ENCODE measurements around the gene CDK6. TPM values are rescaled to one million over a fixed set of nuclear protein-coding genes. Genes with fewer than 3 reads are reported as not detected.
A peak's percentile ranks its signal among the peaks of the same experiment; 100 is the strongest.

Gene CDK6
- total and polyA plus RNA-seq, 10 donors = 0.91 to 37.8 (median 25.5) TPM

DNA sequence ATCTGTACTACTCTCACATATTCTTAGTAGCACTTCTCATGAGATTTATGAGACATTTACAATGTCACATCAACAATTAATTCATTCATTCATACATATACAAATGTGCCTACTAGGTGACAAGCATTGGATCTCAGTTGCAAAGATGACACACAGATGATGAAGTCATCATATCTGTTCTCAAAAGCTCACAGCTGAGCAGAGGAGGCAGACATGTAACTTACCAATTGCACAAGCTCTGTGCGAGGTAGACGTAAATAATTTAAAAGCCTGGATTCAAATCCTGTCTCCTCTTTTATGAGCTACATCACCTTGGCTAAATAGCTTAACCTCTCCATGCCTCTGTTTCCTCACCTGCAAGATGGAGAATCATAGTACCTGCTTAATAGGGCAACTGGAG is 136.8 kb downstream of the CDK6 start:
- intact Hi-C loops (cut with DNase I; ENCODE audit: low total_unique reads) = loop anchor here (10.0 kb wide), 1 partner anchor 135 kb away; the partner anchor contains the start of gene CDK6
- 67 to 91% (median 84%) methylated on average over 2 of the region's 2 CpGs for WGBS, 5 donors
- H3K4me1 ChIP-seq = peaks cover 0 to 27% (median 0%) of the 10 kb centered on the region in 6 donors
- no peak overlapping the region for H3K4me3 ChIP-seq
- TF ChIP-seq POLR2A (IDR thresholded peaks at IDR 0.05) = no peak
- TF ChIP-seq, protein P1, sequence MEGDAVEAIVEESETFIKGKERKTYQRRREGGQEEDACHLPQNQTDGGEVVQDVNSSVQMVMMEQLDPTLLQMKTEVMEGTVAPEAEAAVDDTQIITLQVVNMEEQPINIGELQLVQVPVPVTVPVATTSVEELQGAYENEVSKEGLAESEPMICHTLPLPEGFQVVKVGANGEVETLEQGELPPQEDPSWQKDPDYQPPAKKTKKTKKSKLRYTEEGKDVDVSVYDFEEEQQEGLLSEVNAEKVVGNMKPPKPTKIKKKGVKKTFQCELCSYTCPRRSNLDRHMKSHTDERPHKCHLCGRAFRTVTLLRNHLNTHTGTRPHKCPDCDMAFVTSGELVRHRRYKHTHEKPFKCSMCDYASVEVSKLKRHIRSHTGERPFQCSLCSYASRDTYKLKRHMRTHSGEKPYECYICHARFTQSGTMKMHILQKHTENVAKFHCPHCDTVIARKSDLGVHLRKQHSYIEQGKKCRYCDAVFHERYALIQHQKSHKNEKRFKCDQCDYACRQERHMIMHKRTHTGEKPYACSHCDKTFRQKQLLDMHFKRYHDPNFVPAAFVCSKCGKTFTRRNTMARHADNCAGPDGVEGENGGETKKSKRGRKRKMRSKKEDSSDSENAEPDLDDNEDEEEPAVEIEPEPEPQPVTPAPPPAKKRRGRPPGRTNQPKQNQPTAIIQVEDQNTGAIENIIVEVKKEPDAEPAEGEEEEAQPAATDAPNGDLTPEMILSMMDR (IDR thresholded peaks at IDR 0.05 in 8 of 11, conservative IDR thresholded peaks at IDR 0.05 in 3 of 11) = no peak
- no peak for TF ChIP-seq POLR2AphosphoS5 (IDR thresholded peaks at IDR 0.05)
- no peaks in the 10 kb centered on the region for H3K9me3 ChIP-seq
- no peaks in the 10 kb centered on the region for H3K27me3 ChIP-seq (replicated peaks in 1 of 7)
- no peak overlapping the region for H3K27ac ChIP-seq
- H3K36me3 ChIP-seq = no peaks in the 10 kb centered on the region
- DNase-seq = no peak

DNA sequence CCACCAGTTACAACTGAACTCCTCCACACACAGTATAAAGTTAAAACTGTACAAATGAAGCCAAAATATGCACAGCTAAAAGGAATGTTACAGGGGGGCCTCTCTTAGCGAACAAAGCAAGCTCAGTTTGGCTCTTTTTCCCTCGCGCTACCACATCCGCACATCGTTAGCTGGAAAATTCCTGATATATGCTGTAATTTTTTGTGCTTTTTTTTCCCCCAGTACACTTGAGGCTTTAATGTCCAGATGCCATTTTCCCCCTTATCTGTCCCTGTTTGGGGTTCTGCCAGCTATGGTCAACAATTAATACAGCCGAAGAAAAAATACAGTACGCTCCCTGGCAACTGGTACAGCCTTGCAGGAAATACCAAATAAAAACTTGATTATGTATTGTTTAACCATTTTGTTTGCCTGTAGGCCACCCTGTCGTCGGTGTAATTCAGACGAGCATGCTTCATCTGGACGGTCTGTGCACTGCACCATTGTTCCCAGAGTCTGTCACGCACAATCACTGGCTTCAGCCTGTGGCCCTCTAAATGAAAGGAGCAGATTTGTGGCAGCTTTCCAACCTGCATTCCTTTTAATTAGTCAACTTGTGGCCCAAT is 138.0 kb downstream of the CDK6 start:
- no peaks in the 10 kb centered on the region for H3K27me3 ChIP-seq (replicated peaks in 1 of 7)
- peak overlapping the region in 7 of 8 donors; percentile 11 to 53 (median 41) for H3K27ac ChIP-seq
- TF ChIP-seq POLR2AphosphoS5 (IDR thresholded peaks at IDR 0.05) (no peak), POLR2A (IDR thresholded peaks at IDR 0.05) (no peak)
- TF ChIP-seq, protein P1 (IDR thresholded peaks at IDR 0.05 in 8 of 11, conservative IDR thresholded peaks at IDR 0.05 in 3 of 11) = no peak
- H3K9me3 ChIP-seq = no peaks in the 10 kb centered on the region
- intact Hi-C loops (cut with DNase I; ENCODE audit: low total_unique reads) = loop anchor here (10.0 kb wide), 1 partner anchor 136 kb away; the partner anchor contains the start of gene CDK6
- no peak for DNase-seq
- 68 to 88% (median 84%) methylated on average over 12 of the region's 12 CpGs for WGBS, 5 donors
- H3K36me3 ChIP-seq = no peaks in the 10 kb centered on the region
- H3K4me3 ChIP-seq = no peak overlapping the region
- peaks cover 0 to 31% (median 0%) of the 10 kb centered on the region in 6 donors for H3K4me1 ChIP-seq

DNA sequence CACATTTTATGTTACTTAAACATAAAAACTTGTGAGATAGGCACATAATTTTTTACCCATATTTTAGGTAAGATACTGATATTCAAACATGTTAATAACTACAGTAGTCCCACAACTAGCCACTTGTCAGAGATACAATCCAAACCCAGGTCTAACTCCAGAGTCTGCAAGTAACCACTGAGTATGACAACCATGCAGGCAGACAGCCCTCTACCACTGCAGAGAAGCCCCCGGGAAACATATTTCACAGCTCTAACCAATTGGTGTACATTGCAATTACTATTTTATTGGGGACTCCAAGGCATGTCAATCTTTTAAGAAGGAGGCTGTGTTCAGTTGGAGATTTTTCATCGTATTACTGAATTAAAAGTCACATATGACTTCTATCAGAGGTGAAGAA is 139.0 kb downstream of the CDK6 start:
- TF ChIP-seq POLR2A (IDR thresholded peaks at IDR 0.05) (no peak), POLR2AphosphoS5 (IDR thresholded peaks at IDR 0.05) (no peak)
- TF ChIP-seq, protein P1 (IDR thresholded peaks at IDR 0.05 in 8 of 11, conservative IDR thresholded peaks at IDR 0.05 in 3 of 11) = no peak
- peak overlapping the region in 2 of 8 donors; percentile 23 to 51 for H3K27ac ChIP-seq
- no peaks in the 10 kb centered on the region for H3K36me3 ChIP-seq
- H3K9me3 ChIP-seq = no peaks in the 10 kb centered on the region
- intact Hi-C loops (cut with DNase I; ENCODE audit: low total_unique reads) = loop anchor here (10.0 kb wide), 1 partner anchor 137 kb away; the partner anchor contains the start of gene CDK6
- no peaks in the 10 kb centered on the region for H3K27me3 ChIP-seq (replicated peaks in 1 of 7)
- H3K4me3 ChIP-seq = no peak overlapping the region
- DNase-seq = no peak
- H3K4me1 ChIP-seq = peaks cover 0 to 31% (median 0%) of the 10 kb centered on the region in 6 donors
- WGBS, 5 donors = 84 to 85% (median 85%) methylated on average over 2 of the region's 2 CpGs

DNA sequence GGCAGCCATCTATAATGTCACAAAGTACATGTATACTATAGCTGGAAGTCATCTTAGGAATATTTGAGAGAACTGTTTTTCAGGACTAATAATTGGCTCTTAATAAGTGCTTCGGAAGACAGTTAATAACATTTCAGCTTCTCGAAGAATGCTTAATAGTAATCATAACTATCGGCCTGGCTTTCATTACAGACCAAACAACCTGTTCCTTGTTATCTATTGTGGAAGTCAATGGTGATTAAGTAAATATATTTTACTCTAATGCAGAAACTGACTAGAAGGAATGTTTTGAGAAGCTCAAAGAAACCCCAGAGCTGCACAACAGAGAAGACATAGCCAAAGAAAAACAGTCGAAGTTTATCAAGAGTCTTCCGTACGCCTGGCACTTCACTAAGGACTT is 139.4 kb downstream of the CDK6 start:
- no peaks in the 10 kb centered on the region for H3K36me3 ChIP-seq
- no peak for DNase-seq
- TF ChIP-seq POLR2AphosphoS5 (IDR thresholded peaks at IDR 0.05) (no peak), POLR2A (IDR thresholded peaks at IDR 0.05) (no peak)
- TF ChIP-seq, protein P1 (IDR thresholded peaks at IDR 0.05 in 8 of 11, conservative IDR thresholded peaks at IDR 0.05 in 3 of 11) = no peak
- H3K27me3 ChIP-seq (replicated peaks in 1 of 7) = no peaks in the 10 kb centered on the region
- WGBS, 5 donors = 91 to 94% (median 93%) methylated on average over 6 of the region's 6 CpGs
- peak overlapping the region in 2 of 8 donors; percentile 81 to 87 for H3K27ac ChIP-seq
- no peaks in the 10 kb centered on the region for H3K9me3 ChIP-seq
- no peak overlapping the region for H3K4me3 ChIP-seq
- H3K4me1 ChIP-seq = peaks cover 0 to 34% (median 0%) of the 10 kb centered on the region in 6 donors
- intact Hi-C loops (cut with DNase I; ENCODE audit: low total_unique reads) = loop anchor here (10.0 kb wide), 1 partner anchor 138 kb away; the partner anchor contains the start of gene CDK6

Data from spleen (tissue), 11 donors.